ENCODE results near the gene CDYL.

GRCh38 chr6:4899249-4900034 lies 123.2 kb downstream of the CDYL start:
- TF ChIP-seq CTCF (IDR thresholded peaks at IDR 0.05), result no peak
- TF ChIP-seq POLR2A (IDR thresholded peaks at IDR 0.05), result no peak

Data from lower leg skin (tissue), 3 donors.